Endodermal cell (in vitro differentiated cells): ENCODE results near the gene B2M. TPM values are rescaled to one million over a fixed set of nuclear protein-coding genes. Genes with fewer than 3 reads are reported as not detected.

Experiments
- DNase-seq: peaks from one replicate; pipeline ENCODE4 v3.0.0-alpha.2; 2017
- H3K27ac ChIP-seq: 2 replicates; pipeline ENCODE4 v1.5.1; 2013; ENCODE audit warnings: mild to moderate bottlenecking, low read depth, low read length, moderate library complexity
- H3K27me3 ChIP-seq: 2 replicates; pipeline ENCODE4 v1.6.1; 2013; ENCODE audit warnings: mild to moderate bottlenecking, low read length, moderate library complexity; ENCODE audit not compliant: insufficient read depth, control insufficient read depth, poor library complexity, severe bottlenecking
- H3K36me3 ChIP-seq: 2 replicates; pipeline ENCODE4 v1.7.0; 2013; ENCODE audit warnings: mild to moderate bottlenecking, low read length, moderate library complexity; ENCODE audit not compliant: control insufficient read depth, insufficient read depth
- H3K4me1 ChIP-seq: one replicate; pipeline ENCODE4 v1.7.0; 2013; ENCODE audit warnings: low read length; ENCODE audit not compliant: control insufficient read depth, insufficient read depth
- H3K4me3 ChIP-seq: 2 replicates; pipeline ENCODE4 v1.5.1; 2013; ENCODE audit warnings: mild to moderate bottlenecking, low read length, moderate library complexity
- H3K9ac ChIP-seq: 2 replicates; pipeline ENCODE4 v1.6.1; 2013; ENCODE audit warnings: mild to moderate bottlenecking, low read length, moderate library complexity; ENCODE audit not compliant: poor library complexity, severe bottlenecking; ENCODE audit errors: extremely low read depth
- H3K9me3 ChIP-seq: 2 replicates; pipeline ENCODE4 v1.6.1; 2013; ENCODE audit warnings: mild to moderate bottlenecking, low read length, moderate library complexity; ENCODE audit not compliant: control insufficient read depth
- H3K27ac Mint-ChIP-seq: 2 replicates; pipeline ENCODE4 v1.8.0; 2020; ENCODE audit warnings: mixed read lengths
- H3K27me3 Mint-ChIP-seq: 2 replicates; pipeline ENCODE4 v1.8.0; 2021; ENCODE audit warnings: mild to moderate bottlenecking, mixed read lengths; ENCODE audit not compliant: insufficient read depth
- H3K36me3 Mint-ChIP-seq: 2 replicates; pipeline ENCODE4 v1.8.0; 2020; ENCODE audit warnings: low read depth, mixed read lengths
- H3K4me1 Mint-ChIP-seq: 2 replicates; pipeline ENCODE4 v1.8.0; 2020; ENCODE audit warnings: mixed read lengths
- H3K4me3 Mint-ChIP-seq: 2 replicates; pipeline ENCODE4 v1.8.0; 2020; ENCODE audit warnings: mild to moderate bottlenecking, moderate library complexity, mixed read lengths
- H3K9me3 Mint-ChIP-seq: 2 replicates; pipeline ENCODE4 v1.8.0; 2020; ENCODE audit warnings: mild to moderate bottlenecking, mixed read lengths
- CTCF ChIP-seq: fragments of 200-600 bp; sonication (generic); conservative IDR thresholded peaks from 2 replicates; pipeline ENCODE4 v1.5.0; 2021; ENCODE audit warnings: antibody characterized with exemption, mild to moderate bottlenecking
- WGBS, 2 experiments: methylation state at CpG; one replicate each; pipeline versions ENCODE4 v1.1.5 to v1.1.7; 2013; ENCODE audit warnings: missing lambda C conversion rate in 2 of 2, mixed read lengths in 1 of 2; ENCODE audit not compliant: insufficient coverage in 1 of 2, insufficient read length in 1 of 2; 5-methylcytosine and 5-hydroxymethylcytosine counted together
- total RNA-seq, 2 donors: library from RNA; stranded (reverse); fragmentation: NEBNext Ultra II Directional in 1 of 2; extraction: Animal tissue kit (Norgen Biotek cat#: 25700) in 1 of 2; gene quantifications; 2 replicates in 1 of 2; 3 replicates in 1 of 2; pipeline ENCODE4 v1.2.1, GENCODE V29; 2021

Gene B2M
- total RNA-seq, 2 donors from 2014 or later, result 66.5 to 74.3 TPM

- H3K27me3 Mint-ChIP-seq, result no peaks in the 10 kb centered on the region
- peak; percentile 97 for DNase-seq
- H3K4me1 Mint-ChIP-seq, result peaks cover 10% of the 10 kb centered on the region
- H3K4me3 ChIP-seq, result peak overlapping the region; percentile 88
- no peaks in the 10 kb centered on the region for H3K9me3 ChIP-seq
- no peaks in the 10 kb centered on the region for H3K4me1 ChIP-seq
- 0 to 2% methylated on average over 9 to 36 of the region's 36 CpGs for WGBS, 2 experiments
- no peaks in the 10 kb centered on the region for H3K36me3 Mint-ChIP-seq
- H3K9me3 Mint-ChIP-seq, result no peaks in the 10 kb centered on the region
- peak overlapping the region; percentile 85 for H3K4me3 Mint-ChIP-seq
- H3K27ac ChIP-seq, result peak overlapping the region; percentile 90
- H3K36me3 ChIP-seq, result no peaks in the 10 kb centered on the region
- no peaks in the 10 kb centered on the region for H3K27me3 ChIP-seq
- H3K9ac ChIP-seq, result peak overlapping the region; percentile 26
- peak overlapping the region; percentile 98 for H3K27ac Mint-ChIP-seq
- TF ChIP-seq CTCF, result no peak
Observed at GRCh38 chr15:44728576-44729407, 17.5 kb downstream of the B2M start.

DNA sequence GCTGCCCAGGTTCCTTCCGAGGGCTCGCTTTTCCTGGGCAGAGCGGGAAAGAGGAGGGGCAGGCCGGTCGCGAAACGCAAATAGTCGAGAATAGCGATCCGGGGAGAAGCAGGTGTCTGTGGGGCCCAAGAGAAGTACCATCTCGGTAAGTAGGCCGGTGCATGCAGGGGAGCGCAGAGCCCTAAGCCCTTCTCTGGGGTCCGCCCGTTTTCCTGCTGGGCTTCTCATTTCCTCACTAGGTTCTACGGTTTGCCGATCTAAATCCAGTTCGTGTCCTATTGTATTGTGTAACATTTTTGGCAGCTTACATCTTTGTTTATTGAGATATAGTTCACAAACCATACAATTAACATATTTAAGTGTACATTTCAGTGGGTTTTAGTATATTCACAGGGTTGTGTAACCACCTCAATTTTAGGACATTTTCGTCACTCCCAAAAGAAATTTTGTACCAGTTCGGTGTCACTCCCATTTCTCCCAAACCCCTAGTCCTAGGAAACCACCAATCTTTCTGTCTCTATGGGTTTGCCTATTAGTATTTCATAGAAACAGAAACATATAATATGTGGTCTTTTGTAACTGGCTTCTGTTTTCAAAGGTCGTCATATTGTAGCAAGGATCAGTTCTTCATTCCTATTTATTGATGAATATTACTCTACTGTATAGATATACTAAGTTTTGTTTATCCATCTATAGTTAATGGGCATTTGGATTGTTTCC, 18.3 kb downstream of the B2M start:
- Histone ChIP-seq H3K4me1 (no peaks in the 10 kb centered on the region), H3K36me3 (no peaks in the 10 kb centered on the region), H3K4me3 (peak overlapping the region; percentile 88), H3K9me3 (no peaks in the 10 kb centered on the region), H3K9ac (peak overlapping the region; percentile 26), H3K27ac (peak overlapping the region; percentile 66), H3K27me3 (no peaks in the 10 kb centered on the region)
- peaks cover 10% of the 10 kb centered on the region for H3K4me1 Mint-ChIP-seq
- TF ChIP-seq CTCF, result no peak
- H3K27ac Mint-ChIP-seq, result peak overlapping the region; percentile 98
- peak overlapping the region; percentile 85 for H3K4me3 Mint-ChIP-seq
- H3K9me3 Mint-ChIP-seq, result no peaks in the 10 kb centered on the region
- no peaks in the 10 kb centered on the region for H3K27me3 Mint-ChIP-seq
- H3K36me3 Mint-ChIP-seq, result no peaks in the 10 kb centered on the region
- no peak for DNase-seq
- 7 to 15% methylated on average over 6 to 19 of the region's 21 CpGs for WGBS, 2 experiments

- Mint-ChIP-seq H3K9me3 (peaks cover 7% of the 10 kb centered on the region), H3K27me3 (no peaks in the 10 kb centered on the region), H3K4me1 (peaks cover 5% of the 10 kb centered on the region), H3K36me3 (no peaks in the 10 kb centered on the region), H3K27ac (no peak overlapping the region), H3K4me3 (no peak overlapping the region)
- Histone ChIP-seq H3K4me1 (no peaks in the 10 kb centered on the region), H3K4me3 (no peak overlapping the region), H3K27me3 (no peaks in the 10 kb centered on the region), H3K36me3 (no peaks in the 10 kb centered on the region), H3K27ac (no peak overlapping the region), H3K9ac (no peak overlapping the region), H3K9me3 (no peaks in the 10 kb centered on the region)
- no peak for DNase-seq
- WGBS, 2 experiments, result 89% methylated on average over 1 to 2 of the region's 2 CpGs
- no peak for TF ChIP-seq CTCF
Observed at GRCh38 chr15:44734839-44735481, 23.6 kb downstream of the B2M start.
